B cell (primary cell): Measurements from ENCODE around the gene TMOD2. TPM values are rescaled to one million over a fixed set of nuclear protein-coding genes. Genes with fewer than 3 reads are reported as not detected.
"Not testable (repeated sequence)": the region's sequence is repeated elsewhere in the genome, so short reads cannot be mapped to it uniquely, and the experiment has no call there.

Experiments
- ATAC-seq: fragments of 200-7000 bp; cut with Tn5 transposase; one replicate; pipeline ENCODE4 v1.10.0; 2021; ENCODE audit warnings: low read depth, mild to moderate bottlenecking, moderate number of reproducible peaks, moderate library complexity
- CTCF ChIA-PET: fragments of 350-600 bp; sonication (Branson Sonifier 250); formaldehyde crosslinking; loops from one replicate; lab custom pipeline; 2021; ENCODE audit warnings: antibody characterized with exemption, inconsistent platforms; lab: Charles Lee
- POLR2A ChIA-PET: fragments of 350-600 bp; sonication (Branson Sonifier 250); formaldehyde crosslinking; loops from one replicate; lab custom pipeline; 2021; ENCODE audit warnings: antibody characterized with exemption; lab: Charles Lee
- DNase-seq: peaks from one replicate; pipeline ENCODE4 v3.0.0; 2013
- H2AFZ ChIP-seq: 2 replicates; pipeline ENCODE4 v1.6.1; 2012; ENCODE audit warnings: mild to moderate bottlenecking, low read depth, low read length; ENCODE audit not compliant: insufficient read depth, poor library complexity, severe bottlenecking
- H3K27ac ChIP-seq, 2 donors: 1 replicate in 1 of 2; 2 replicates in 1 of 2; pipeline ENCODE4 v1.5.1; 2012 to 2013; ENCODE audit warnings: low read length in 2 of 2, mild to moderate bottlenecking in 2 of 2, moderate library complexity in 1 of 2
- H3K27me3 ChIP-seq, 4 experiments: fragments of 200-600 bp in 1 of 4; sonication (generic) in 1 of 4; replicated peaks in 1 of 4; 1 replicate in 2 of 4; 2 replicates in 2 of 4; pipeline versions ENCODE4 v1.6.1 to v1.7.0; 2013 to 2016; ENCODE audit warnings: low read length in 3 of 4, mild to moderate bottlenecking in 2 of 4, mixed read lengths in 1 of 4, moderate library complexity in 1 of 4; ENCODE audit not compliant: insufficient read depth in 4 of 4, control insufficient read depth in 3 of 4; ENCODE audit errors: control extremely low read depth in 1 of 4
- H3K36me3 ChIP-seq, 2 experiments: replicated peaks in 1 of 2; 1 replicate in 1 of 2; 2 replicates in 1 of 2; pipeline versions ENCODE4 v1.6.1 to v1.7.1; 2013; ENCODE audit warnings: low read length in 1 of 2; ENCODE audit not compliant: insufficient read depth in 2 of 2, control insufficient read depth in 1 of 2; ENCODE audit errors: control extremely low read depth in 1 of 2, extremely low read depth in 1 of 2
- H3K4me1 ChIP-seq, 2 donors: fragments of 200-600 bp in 1 of 2; sonication (generic) in 1 of 2; 1 replicate in 1 of 2; 2 replicates in 1 of 2; pipeline versions ENCODE4 v1.5.1 to v1.6.1; 2013 to 2017; ENCODE audit warnings: low read length in 2 of 2; ENCODE audit not compliant: control insufficient read depth in 2 of 2, insufficient read depth in 2 of 2
- H3K4me2 ChIP-seq: replicated peaks from 2 replicates; pipeline ENCODE3; 2012; ENCODE audit warnings: mild to moderate bottlenecking, low read depth, low read length; ENCODE audit not compliant: poor library complexity, severe bottlenecking
- H3K4me3 ChIP-seq, 5 experiments: fragments of 200-600 bp in 1 of 5; sonication (generic) in 1 of 5; 1 replicate in 3 of 5; 2 replicates in 2 of 5; pipeline versions ENCODE4 v1.5.1 to v1.7.0; 2011 to 2016; ENCODE audit warnings: low read length in 4 of 5, mild to moderate bottlenecking in 4 of 5, low read depth in 2 of 5, control low read depth in 1 of 5, moderate library complexity in 1 of 5; ENCODE audit not compliant: insufficient read depth in 1 of 5; ENCODE audit errors: control extremely low read depth in 1 of 5, extremely low read depth in 1 of 5
- H3K79me2 ChIP-seq: fragments of 200-600 bp; sonication (generic); one replicate; pipeline ENCODE4 v1.6.0; 2016; ENCODE audit warnings: low read length; ENCODE audit not compliant: control insufficient read depth, insufficient read depth
- H3K9ac ChIP-seq: fragments of 200-600 bp; sonication (generic); 2 replicates; pipeline ENCODE4 v1.6.1; 2017; ENCODE audit warnings: mild to moderate bottlenecking, low read length, moderate library complexity
- H3K9me3 ChIP-seq, 3 donors: one replicate each; pipeline versions ENCODE4 v1.6.1 to v1.7.1; 2013; ENCODE audit warnings: low read length in 2 of 3; ENCODE audit not compliant: control insufficient read depth in 2 of 3, insufficient read depth in 1 of 3; ENCODE audit errors: control extremely low read depth in 1 of 3
- H4K20me1 ChIP-seq: 2 replicates; pipeline ENCODE4 v1.6.0; 2012; ENCODE audit warnings: mild to moderate bottlenecking, low read length; ENCODE audit not compliant: insufficient read depth, control insufficient read depth, poor library complexity, severe bottlenecking
- H3K27ac Mint-ChIP-seq: one replicate; pipeline ENCODE4 v1.8.0; 2021; ENCODE audit warnings: mixed read lengths
- H3K27me3 Mint-ChIP-seq: one replicate; pipeline ENCODE4 v1.8.0; 2021; ENCODE audit warnings: mixed read lengths
- H3K4me1 Mint-ChIP-seq: one replicate; pipeline ENCODE4 v1.8.0; 2021; ENCODE audit warnings: mixed read lengths
- H3K4me3 Mint-ChIP-seq: one replicate; pipeline ENCODE4 v1.8.0; 2021; ENCODE audit warnings: mixed read lengths
- H3K9me3 Mint-ChIP-seq: one replicate; pipeline ENCODE4 v1.8.0; 2022; ENCODE audit warnings: mixed read lengths; ENCODE audit not compliant: insufficient read depth
- CTCF ChIP-seq: fragments of 200-600 bp; IDR thresholded peaks from one replicate; pipeline ENCODE4 v1.8.0; 2022; ENCODE audit warnings: antibody characterized with exemption, mild to moderate bottlenecking
- EZH2 ChIP-seq: IDR thresholded peaks from 2 replicates; pipeline ENCODE4 v1.6.1; 2012; ENCODE audit warnings: borderline replicate concordance, low read depth, mild to moderate bottlenecking, moderate library complexity, low read length; ENCODE audit not compliant: insufficient read depth, poor library complexity, severe bottlenecking
- WGBS: methylation state at CpG from one replicate; pipeline ENCODE4 v1.1.5; 2013; ENCODE audit warnings: missing lambda C conversion rate; ENCODE audit not compliant: insufficient coverage; 5-methylcytosine and 5-hydroxymethylcytosine counted together
- intact Hi-C: fragments of 100-400 bp; cut with micrococcal nuclease; formaldehyde crosslinking; loops from one replicate; pipeline ENCODE4 v1.10.0; 2022
- polyA plus RNA-seq: library from polyadenylated mRNA; depleted of rRNA; stranded (reverse); fragments of >200 nt; gene quantifications from 2 replicates; pipeline ENCODE4 v1.2.3, GENCODE V29; 2012
- total RNA-seq, 2 donors: library from RNA; stranded (reverse); fragments of 120-200 nt in 1 of 2; gene quantifications; 1 replicate in 1 of 2; 2 replicates in 1 of 2; pipeline versions ENCODE4 v1.2.3 to v1.2.4, GENCODE V29; 2013 to 2022

Gene TMOD2
- total and polyA plus RNA-seq, 2 donors (not counting 1 experiment from before 2014, with no cell fraction given): 5.7 to 25.9 TPM

- no peaks in the 10 kb centered on the region for H3K4me1 ChIP-seq
- no peak overlapping the region for H3K27ac Mint-ChIP-seq
- intact Hi-C loops: no loop called here
- POLR2A ChIA-PET: no interaction called here
- no peaks in the 10 kb centered on the region for H4K20me1 ChIP-seq
- H3K27me3 ChIP-seq: no peaks in the 10 kb centered on the region
- CTCF ChIA-PET: interaction anchor here (0.6 to 3.0 kb wide), 3 partner anchors 12 to 575 kb away, joined by 3 to 23 read pairs (median 4); no protein-coding TSS in a partner anchor
- ATAC-seq (no peak), DNase-seq (no peak)
- H3K4me3 ChIP-seq: no peak overlapping the region
- WGBS: no CpG with 5 or more reads among the region's 3 CpGs
- H3K9me3 ChIP-seq: peaks cover 0 to 6% (median 2%) of the 10 kb centered on the region in 3 donors
- no peak overlapping the region for H3K4me3 Mint-ChIP-seq
- H2AFZ ChIP-seq: no peak overlapping the region
- TF ChIP-seq CTCF (no peak), EZH2 (no peak)
- H3K27me3 Mint-ChIP-seq: no peaks in the 10 kb centered on the region
- H3K79me2 ChIP-seq: no peaks in the 10 kb centered on the region
- no peak overlapping the region for H3K9ac ChIP-seq
- H3K36me3 ChIP-seq: peaks cover 11 to 33% of the 10 kb centered on the region in 2 experiments
- no peak overlapping the region for H3K4me2 ChIP-seq
- H3K27ac ChIP-seq: no peak overlapping the region
- H3K4me1 Mint-ChIP-seq: peaks cover 3% of the 10 kb centered on the region
- no peaks in the 10 kb centered on the region for H3K9me3 Mint-ChIP-seq
Observed at GRCh38 chr15:51783967-51784366, 32.6 kb downstream of the TMOD2 start.

DNA sequence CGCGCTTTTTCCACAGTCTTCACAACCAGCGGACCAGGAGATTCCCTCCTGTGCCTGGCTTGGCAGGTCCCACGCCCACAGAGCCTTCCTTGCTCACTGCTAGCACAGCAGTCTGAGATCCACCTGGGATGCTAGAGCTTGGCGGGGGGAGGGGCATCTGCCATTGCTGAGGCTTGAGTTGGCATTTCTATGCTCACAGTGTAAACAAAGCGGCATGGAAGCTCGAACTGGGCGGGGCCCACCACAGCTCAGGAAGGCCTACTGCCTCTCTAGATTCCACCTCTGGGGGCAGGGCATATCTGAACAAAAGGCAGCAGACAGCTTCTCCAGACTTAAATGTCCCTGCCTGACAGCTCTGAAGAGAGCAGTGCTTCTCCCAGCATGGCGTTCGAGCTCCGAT lies 35.7 kb downstream of the TMOD2 start:
- H3K4me3 ChIP-seq, H3K9me3 Mint-ChIP-seq, H3K9ac ChIP-seq, H3K79me2 ChIP-seq, H3K4me2 ChIP-seq, H3K4me1 ChIP-seq, POLR2A ChIA-PET, DNase-seq, H3K4me1 Mint-ChIP-seq, H2AFZ ChIP-seq, H3K9me3 ChIP-seq, H3K27ac ChIP-seq, H3K27me3 Mint-ChIP-seq, ATAC-seq, H3K27ac Mint-ChIP-seq, H3K4me3 Mint-ChIP-seq, H3K27me3 ChIP-seq, intact Hi-C loops, H4K20me1 ChIP-seq: not testable (repeated sequence)
- H3K36me3 ChIP-seq: peaks cover 10 to 30% of the 10 kb centered on the region in 2 experiments
- over 99% methylated on average over 9 of the region's 11 CpGs for WGBS
- CTCF ChIA-PET: interaction anchor here (0.6 to 2.1 kb wide), 3 partner anchors 11 to 137 kb away, joined by 3 to 14 read pairs (median 6); no protein-coding TSS in a partner anchor

GRCh38 chr15:51792474-51792873 lies 41.1 kb downstream of the TMOD2 start:
- H3K79me2 ChIP-seq, H3K27me3 ChIP-seq, H3K9me3 Mint-ChIP-seq, H3K4me1 Mint-ChIP-seq, H3K27ac Mint-ChIP-seq, POLR2A ChIA-PET, H3K4me1 ChIP-seq, H3K4me3 ChIP-seq, H3K36me3 ChIP-seq, H3K9me3 ChIP-seq, H3K27ac ChIP-seq, ATAC-seq, intact Hi-C loops, H4K20me1 ChIP-seq, H3K27me3 Mint-ChIP-seq, H3K9ac ChIP-seq, H2AFZ ChIP-seq, CTCF ChIA-PET, H3K4me3 Mint-ChIP-seq, H3K4me2 ChIP-seq, DNase-seq: not testable (repeated sequence)
- WGBS: no CpG with 5 or more reads among the region's 4 CpGs
